GM20431 (cell line): Measurements from ENCODE around the gene POU3F3.

Experiments
- in situ Hi-C: fragments of 300-500 bp; cut with MseI, MboI; formaldehyde crosslinking; loops from one replicate; pipeline ENCODE4 v1.15.0; 2020; ENCODE audit warnings: low sequenced_read_pairs; ENCODE audit not compliant: unreplicated experiment

Gene POU3F3

GRCh38 chr2:104872866-104873688 lies 19.2 kb downstream of the POU3F3 start:
- in situ Hi-C loops: no loop called here

DNA sequence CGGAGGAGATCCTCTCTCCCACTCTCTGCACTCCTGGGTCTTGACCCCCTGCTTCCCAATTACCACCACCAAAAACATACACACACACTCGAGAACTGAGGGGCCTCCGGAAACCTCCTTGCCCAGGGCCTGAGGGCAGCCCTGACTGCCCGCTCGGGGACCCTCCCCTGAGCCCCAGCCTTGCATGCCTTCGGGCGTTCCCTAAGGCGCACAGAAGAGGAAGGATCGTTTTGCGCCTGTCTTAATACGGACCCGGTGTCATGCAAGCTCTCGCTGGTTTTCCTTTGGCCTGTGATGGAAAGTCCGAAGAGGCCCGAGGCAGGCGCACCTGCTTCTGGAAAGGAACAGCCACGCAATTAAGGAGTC lies 19.8 kb downstream of the POU3F3 start:
- in situ Hi-C loops: no loop called here

DNA sequence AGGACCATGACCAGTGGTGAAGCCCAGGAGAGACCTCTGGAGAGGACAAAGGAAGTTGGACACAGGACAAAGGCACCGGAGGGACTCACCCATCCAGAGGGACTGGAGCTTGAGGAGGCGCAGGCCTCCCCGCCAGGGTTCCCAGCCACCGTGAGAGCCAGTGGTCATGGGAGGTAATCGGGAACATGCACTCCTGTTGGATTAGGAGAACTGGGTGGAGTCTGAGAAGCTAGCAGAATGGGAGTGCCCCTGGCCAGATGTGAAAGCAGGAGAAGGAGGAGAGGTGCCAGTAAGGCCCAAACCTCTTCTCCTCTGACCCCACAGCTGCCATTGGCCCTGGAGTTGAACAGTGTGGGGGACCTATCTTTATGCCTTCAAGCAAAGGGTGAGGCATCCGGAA lies 20.3 kb downstream of the POU3F3 start:
- in situ Hi-C loops: no loop called here

DNA sequence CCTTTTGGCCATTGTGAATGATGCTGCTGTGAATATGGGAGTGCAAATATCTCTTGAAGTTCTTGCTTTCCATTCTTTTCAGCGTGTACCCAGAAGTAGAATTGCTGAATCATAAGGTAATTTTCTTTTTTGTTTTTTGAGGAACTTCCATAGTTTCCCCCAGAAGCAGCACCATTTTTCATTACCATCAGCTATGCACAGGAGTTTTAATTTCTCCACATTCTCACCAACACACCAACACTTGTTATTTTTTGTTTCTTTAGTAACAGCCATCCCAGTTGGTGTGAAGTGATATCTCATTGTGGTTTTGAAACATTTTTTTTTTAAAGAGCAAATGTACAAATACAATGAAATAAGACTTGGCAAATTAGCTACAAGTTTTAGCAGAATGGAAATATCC lies 21.3 kb downstream of the POU3F3 start:
- in situ Hi-C loops: no loop called here

GRCh38 chr2:104876606-104877570 lies 23.0 kb downstream of the POU3F3 start:
- in situ Hi-C loops: no loop called here

DNA sequence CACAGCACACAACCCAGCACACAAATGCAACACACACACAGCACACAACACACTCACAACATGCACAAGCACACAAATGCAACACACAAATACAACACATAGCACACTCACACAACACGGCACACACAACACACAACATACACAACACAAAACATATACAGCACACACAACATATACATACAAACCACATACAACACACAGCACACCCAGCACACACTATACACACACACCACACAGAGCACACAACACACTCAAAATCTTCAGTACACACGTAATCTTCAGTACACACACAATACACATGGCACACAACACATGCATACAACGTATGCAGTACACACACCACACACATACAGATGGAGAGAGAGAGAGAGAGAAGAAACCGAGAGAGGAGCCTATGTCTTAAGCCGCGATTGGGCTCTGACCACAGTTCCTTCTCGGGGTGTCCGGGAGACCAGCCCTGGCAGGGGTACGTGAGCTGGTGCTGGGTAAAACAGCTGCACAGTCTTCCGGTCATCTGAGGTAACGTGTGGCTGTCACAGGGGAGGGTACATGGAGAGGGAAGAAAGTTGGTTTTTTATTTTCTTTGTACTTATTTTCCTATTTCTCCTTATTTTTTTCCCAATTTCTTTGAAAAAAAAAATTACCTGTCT lies 25.1 kb downstream of the POU3F3 start:
- in situ Hi-C loops: no loop called here

DNA sequence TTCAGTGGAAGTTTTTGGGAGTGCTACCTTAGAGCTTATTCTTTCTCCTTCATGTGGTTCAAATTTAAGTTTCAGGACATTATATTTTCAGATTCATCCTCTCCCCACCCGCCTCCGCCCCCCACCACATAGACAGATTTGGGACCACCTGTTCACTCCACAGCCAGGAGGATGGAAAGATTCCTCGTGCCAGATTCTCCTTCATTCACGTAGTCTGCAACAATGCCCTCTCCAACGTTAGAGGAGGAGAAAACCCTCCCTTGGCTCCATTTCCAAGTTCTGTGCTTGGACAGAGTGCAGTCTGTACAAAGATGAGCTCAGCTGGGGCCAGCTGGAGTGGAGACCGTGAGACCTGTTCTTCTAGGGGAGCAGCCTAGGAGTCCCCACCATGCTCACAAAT lies 26.2 kb downstream of the POU3F3 start:
- in situ Hi-C loops: no loop called here

GRCh38 chr2:104883357-104883756 lies 29.4 kb downstream of the POU3F3 start:
- in situ Hi-C loops: no loop called here

DNA sequence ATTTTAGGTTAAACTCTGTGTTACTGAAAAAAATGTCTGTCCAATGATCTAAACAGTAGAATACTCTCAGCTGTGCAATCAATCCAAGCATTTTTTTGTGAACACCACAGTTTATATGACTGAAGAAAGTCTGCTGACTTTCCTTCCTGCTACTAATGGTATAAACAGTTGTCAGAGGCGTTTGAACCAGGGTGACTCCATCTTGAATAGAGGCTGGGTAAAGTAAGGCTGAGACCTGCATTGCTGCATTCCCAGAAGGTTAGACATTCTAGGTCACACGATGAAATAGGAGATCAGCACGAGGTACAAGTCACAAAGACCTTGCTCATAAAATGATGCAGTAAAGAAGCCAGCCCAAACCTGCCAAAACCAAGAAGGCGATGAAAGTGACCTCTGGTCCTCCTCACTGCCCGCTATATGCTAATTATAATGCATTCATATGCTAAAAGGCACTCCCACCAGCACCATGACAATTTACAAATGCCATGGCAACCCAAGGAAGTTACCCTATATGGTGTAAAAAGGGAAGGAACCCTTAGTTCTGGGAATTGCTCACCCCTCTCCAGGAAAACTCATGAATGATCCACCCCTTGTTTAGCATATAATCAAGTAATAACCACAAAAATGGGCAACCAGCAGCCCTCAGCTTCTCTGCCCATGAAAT lies 31.3 kb downstream of the POU3F3 start:
- in situ Hi-C loops: no loop called here

DNA sequence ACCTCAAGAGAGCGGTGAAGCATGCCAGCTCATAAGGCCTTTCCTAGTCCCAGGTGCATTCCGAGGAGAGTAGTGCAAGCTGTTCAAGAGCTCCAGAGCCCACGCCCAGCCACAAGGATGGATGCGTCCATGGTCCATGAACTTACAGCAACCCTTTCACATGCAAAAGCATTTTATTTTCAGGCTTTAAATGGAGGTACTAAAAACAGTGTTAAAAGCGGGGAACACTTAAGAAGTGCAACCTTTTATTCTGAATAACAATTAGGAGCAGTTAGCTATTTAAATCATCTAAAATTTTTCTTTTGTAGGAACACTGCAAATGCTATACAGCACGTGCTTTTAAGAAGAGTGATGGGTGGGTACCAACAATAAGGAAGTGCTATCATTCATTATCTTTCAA lies 33.8 kb downstream of the POU3F3 start:
- in situ Hi-C loops: no loop called here

GRCh38 chr2:104888489-104889258 lies 34.8 kb downstream of the POU3F3 start:
- in situ Hi-C loops: no loop called here

GRCh38 chr2:104889291-104889959 lies 35.5 kb downstream of the POU3F3 start:
- in situ Hi-C loops: no loop called here

- in situ Hi-C loops: no loop called here
Observed at GRCh38 chr2:104889960-104890684, 36.2 kb downstream of the POU3F3 start.

DNA sequence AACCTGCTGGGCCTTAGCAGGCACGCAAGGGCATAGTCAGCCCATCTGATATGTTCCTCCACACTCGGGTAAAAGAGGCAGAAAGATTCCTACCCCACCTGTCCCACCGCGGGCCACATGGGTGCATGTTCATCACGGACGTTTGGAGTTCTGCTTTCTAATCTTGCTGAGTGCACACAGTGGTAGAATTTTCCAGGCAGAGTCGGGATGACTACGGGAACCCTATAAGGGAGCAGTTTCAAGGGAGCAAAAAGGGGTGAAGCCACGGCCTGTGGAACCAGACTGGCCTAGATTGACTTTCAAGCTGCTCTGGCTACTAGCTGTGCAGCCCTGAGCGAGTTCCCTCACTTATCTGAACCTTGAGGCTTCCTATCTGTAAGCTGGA lies 36.8 kb downstream of the POU3F3 start:
- in situ Hi-C loops: no loop called here

DNA sequence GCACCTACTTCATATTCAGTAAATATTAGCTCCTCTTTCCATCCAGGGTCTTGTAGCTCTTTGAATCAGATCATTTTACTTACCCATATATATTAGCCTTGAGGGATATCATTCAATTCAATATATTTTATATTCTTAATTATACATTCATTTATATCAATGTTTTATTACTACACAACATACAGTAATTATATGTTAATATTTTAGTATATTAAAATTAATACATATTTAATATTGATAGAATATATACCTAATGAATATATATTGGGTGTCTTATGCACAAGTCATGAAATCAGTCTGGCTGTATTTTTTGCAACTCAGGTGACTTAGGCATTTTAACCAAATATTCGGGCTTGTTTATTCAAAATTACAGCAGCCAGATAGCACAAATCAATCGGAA lies 37.2 kb downstream of the POU3F3 start:
- in situ Hi-C loops: no loop called here

DNA sequence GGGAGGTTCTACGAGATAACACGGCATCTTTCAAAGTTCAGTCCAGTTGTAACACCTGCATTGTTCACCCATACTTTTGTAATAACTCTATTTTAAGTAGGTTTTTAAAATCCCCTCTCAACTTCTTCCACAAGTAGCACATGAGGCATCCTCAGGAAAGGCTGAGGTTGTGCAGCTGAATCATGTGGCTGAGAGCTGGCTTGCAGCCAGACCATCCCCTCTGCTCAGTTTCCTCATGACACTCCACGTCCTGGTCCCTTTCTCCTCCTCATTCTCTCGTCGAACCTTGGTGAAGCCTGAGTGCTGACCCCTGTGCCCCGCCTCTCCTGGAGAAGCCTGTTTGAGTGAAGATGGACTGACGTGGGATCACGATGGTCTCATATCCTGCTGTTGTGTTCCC lies 42.5 kb downstream of the POU3F3 start:
- in situ Hi-C loops: no loop called here

DNA sequence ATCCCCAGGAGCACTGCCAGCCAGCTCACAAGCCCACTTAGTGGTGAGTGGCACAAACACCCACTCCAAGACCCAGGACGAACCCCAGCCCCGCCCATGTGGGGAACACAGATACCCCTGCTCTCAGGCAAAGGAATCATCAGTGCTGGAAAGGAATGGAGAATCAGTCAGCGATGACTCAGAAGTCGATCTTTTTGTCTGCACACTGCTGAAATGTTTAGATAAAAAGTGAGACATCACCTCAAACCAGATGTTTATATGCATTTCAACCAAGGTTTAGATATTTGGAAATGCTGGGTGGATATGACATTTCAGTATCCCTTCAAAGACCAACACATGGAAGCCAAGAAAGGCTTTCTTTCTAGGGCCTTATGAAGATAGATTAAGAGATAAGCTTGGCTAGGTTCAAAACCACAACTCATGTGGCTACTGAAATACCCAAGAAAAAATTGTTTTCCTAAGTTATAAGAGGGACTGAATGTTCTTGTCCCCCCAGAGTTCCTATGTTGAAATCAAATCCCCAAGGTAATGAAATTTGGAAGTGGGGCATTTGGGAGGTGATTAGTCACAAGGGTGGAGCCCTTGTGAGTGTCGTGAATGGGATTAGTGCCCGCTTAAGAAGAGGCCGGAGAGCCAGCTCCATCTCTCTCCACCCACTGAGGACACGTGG lies 43.7 kb downstream of the POU3F3 start:
- in situ Hi-C loops: no loop called here

DNA sequence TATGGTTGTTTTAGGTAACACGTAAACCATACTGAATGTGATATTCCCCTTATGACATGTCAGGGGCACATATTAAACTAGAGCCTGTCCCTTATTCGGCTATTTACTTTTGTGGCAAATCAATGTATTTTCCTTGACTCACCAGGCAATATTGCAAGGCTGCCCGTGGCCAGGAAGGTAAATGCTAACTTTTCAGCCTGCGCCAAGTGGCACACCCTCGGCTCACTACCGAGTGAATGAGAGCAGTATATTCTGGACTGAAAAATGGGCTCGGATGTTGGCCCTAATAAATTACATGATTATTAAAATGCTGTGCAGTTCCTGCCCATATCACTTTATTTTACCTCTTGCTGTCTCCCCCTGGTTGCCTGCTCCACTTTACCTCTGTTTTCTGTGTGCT lies 46.7 kb downstream of the POU3F3 start:
- in situ Hi-C loops: no loop called here
